SK-N-SH (cell line): ENCODE results near the gene H6PD. TPM values are rescaled to one million over a fixed set of nuclear protein-coding genes. Genes with fewer than 3 reads are reported as not detected.

Experiments
- CTCF ChIA-PET: fragments of 300-600, 350-600 bp; formaldehyde crosslinking; extraction: SDS; loops from one replicate; lab custom pipeline; 2021; lab: Yijun Ruan, JAX
- POLR2A ChIA-PET: fragments of 350-600 bp; sonication (Branson Sonifier 250); formaldehyde crosslinking; extraction: SDS; loops from one replicate; lab custom pipeline; 2020; ENCODE audit warnings: antibody characterized with exemption, inconsistent platforms; lab: Yijun Ruan, JAX
- DNase-seq: peaks from one replicate; pipeline ENCODE4 v3.0.0; 2012
- H2AFZ ChIP-seq: fragments of 200-600 bp; sonication (generic); 2 replicates; pipeline ENCODE4 v1.8.1; 2016; ENCODE audit warnings: antibody characterized with exemption, mild to moderate bottlenecking, low read depth
- H3F3A ChIP-seq: fragments of 200-600 bp; sonication (generic); replicated peaks from 2 replicates; pipeline ENCODE3; 2016; ENCODE audit warnings: antibody characterized with exemption, mild to moderate bottlenecking; ENCODE audit not compliant: insufficient read depth
- H3K27ac ChIP-seq, 2 experiments: fragments of 200-500 bp in 1 of 2; fragments of 200-600 bp in 1 of 2; sonication (Bioruptor generic) in 1 of 2; sonication (generic), shearing (Covaris generic) in 1 of 2; 2 replicates each; pipeline versions ENCODE4 v1.5.1 to v1.6.1; 2014 to 2016; ENCODE audit warnings: low read depth in 2 of 2, inconsistent platforms in 1 of 2, low read length in 1 of 2, mild to moderate bottlenecking in 1 of 2, mixed read lengths in 1 of 2
- H3K27me3 ChIP-seq: fragments of 200-600 bp; sonication (generic), shearing (Covaris generic); 2 replicates; pipeline ENCODE4 v1.6.1; 2016; ENCODE audit warnings: mixed run types; ENCODE audit not compliant: insufficient read depth
- H3K36me3 ChIP-seq, 2 experiments: fragments of 200-500 bp in 1 of 2; fragments of 200-600 bp in 1 of 2; sonication (Bioruptor generic) in 1 of 2; sonication (generic) in 1 of 2; replicated peaks in 1 of 2; 2 replicates each; pipeline versions ENCODE3 to v1.5.1; 2014 to 2016; ENCODE audit warnings: low read length in 1 of 2, mild to moderate bottlenecking in 1 of 2; ENCODE audit not compliant: insufficient read depth in 2 of 2, control insufficient read depth in 1 of 2
- H3K4me1 ChIP-seq, 2 experiments: fragments of 200-500 bp in 1 of 2; fragments of 200-600 bp in 1 of 2; sonication (Bioruptor generic) in 1 of 2; sonication (generic), shearing (Covaris generic) in 1 of 2; 2 replicates each; pipeline versions ENCODE4 v1.5.1 to v1.6.1; 2014 to 2016; ENCODE audit warnings: low read depth in 1 of 2, low read length in 1 of 2, mixed run types in 1 of 2; ENCODE audit not compliant: insufficient read depth in 2 of 2, control insufficient read depth in 1 of 2
- H3K4me2 ChIP-seq: fragments of 200-600 bp; sonication (generic), shearing (Covaris generic); 2 replicates; pipeline ENCODE4 v1.6.1; 2017; ENCODE audit warnings: mixed run types
- H3K4me3 ChIP-seq, 2 experiments: fragments of 200-500 bp in 1 of 2; fragments of 200-600 bp in 1 of 2; sonication (Bioruptor generic) in 1 of 2; sonication (generic), shearing (Covaris generic) in 1 of 2; 2 replicates each; pipeline versions ENCODE4 v1.5.1 to v1.8.1; 2014 to 2016; ENCODE audit warnings: low read depth in 2 of 2, inconsistent platforms in 1 of 2, low read length in 1 of 2, mild to moderate bottlenecking in 1 of 2, mixed read lengths in 1 of 2, moderate library complexity in 1 of 2
- H3K79me2 ChIP-seq: fragments of 200-600 bp; sonication (generic); 2 replicates; pipeline ENCODE4 v1.8.1; 2017; ENCODE audit warnings: mild to moderate bottlenecking; ENCODE audit not compliant: insufficient read depth
- H3K9ac ChIP-seq: fragments of 200-600 bp; sonication (generic); 2 replicates; pipeline ENCODE4 v1.6.1; 2017; ENCODE audit warnings: mixed run types
- H3K9me2 ChIP-seq: fragments of 200-600 bp; sonication (generic); 2 replicates; pipeline ENCODE4 v1.6.1; 2017; ENCODE audit warnings: mixed run types
- H3K9me3 ChIP-seq: fragments of 200-600 bp; sonication (generic); 2 replicates; pipeline ENCODE4 v1.6.1; 2017; ENCODE audit warnings: mixed run types, mild to moderate bottlenecking, moderate library complexity
- H4K20me1 ChIP-seq: fragments of 200-600 bp; sonication (generic); 2 replicates; pipeline ENCODE4 v1.6.1; 2017; ENCODE audit warnings: mild to moderate bottlenecking, mixed run types; ENCODE audit not compliant: insufficient read depth
- FOXM1 ChIP-seq: IDR thresholded peaks from 2 replicates; pipeline ENCODE4 v1.4.0; 2012; ENCODE audit warnings: low read depth, mild to moderate bottlenecking
- NFIC ChIP-seq: IDR thresholded peaks from 2 replicates; pipeline ENCODE4 v1.4.0; 2012; ENCODE audit warnings: borderline replicate concordance
- POLR2AphosphoS5 ChIP-seq: IDR thresholded peaks from 2 replicates; pipeline ENCODE4 v1.6.1; 2012; ENCODE audit warnings: low read depth, low read length
- RXRA ChIP-seq: IDR thresholded peaks from 2 replicates; pipeline ENCODE4 v1.4.0; 2012; ENCODE audit warnings: low read depth, mild to moderate bottlenecking, borderline replicate concordance
- SIN3A ChIP-seq: IDR thresholded peaks from 2 replicates; pipeline ENCODE4 v1.6.1; 2012; ENCODE audit warnings: low read depth, mild to moderate bottlenecking, low read length, moderate library complexity, borderline replicate concordance
- SMC3 ChIP-seq: IDR thresholded peaks from 2 replicates; pipeline ENCODE4 v1.6.1; 2012; ENCODE audit warnings: low read depth, low read length, improper control_type of control experiment
- WGBS: methylation state at CpG from one replicate; pipeline ENCODE4 v1.1.6; 2017; ENCODE audit warnings: low lambda C conversion rate; 5-methylcytosine and 5-hydroxymethylcytosine counted together
- polyA plus RNA-seq, 3 experiments: library from polyadenylated mRNA; depleted of rRNA; stranded (reverse); fragments of >200 nt; gene quantifications; 2 replicates each; pipeline ENCODE4 v1.2.3, GENCODE V29; 2012
- TF ChIP-seq, protein P1 (sequence below): IDR thresholded peaks from 2 replicates; pipeline ENCODE4 v1.6.1; 2012; ENCODE audit warnings: mild to moderate bottlenecking, low read depth, low read length, moderate library complexity
- TF ChIP-seq, protein P2 (sequence below): IDR thresholded peaks from 2 replicates; pipeline ENCODE4; 2012
- TF ChIP-seq, protein P3 (sequence below): IDR thresholded peaks from 2 replicates; pipeline ENCODE4 v1.4.0; 2012; ENCODE audit warnings: low read depth, borderline replicate concordance
- TF ChIP-seq, protein P4 (sequence below): IDR thresholded peaks from 2 replicates; pipeline ENCODE4 v1.4.0; 2012; ENCODE audit warnings: low read depth

H6PD gene
- polyA plus RNA-seq, 1 of the 3 experiments (the other 2 are of a cell fraction), result 19.1 TPM

DNA sequence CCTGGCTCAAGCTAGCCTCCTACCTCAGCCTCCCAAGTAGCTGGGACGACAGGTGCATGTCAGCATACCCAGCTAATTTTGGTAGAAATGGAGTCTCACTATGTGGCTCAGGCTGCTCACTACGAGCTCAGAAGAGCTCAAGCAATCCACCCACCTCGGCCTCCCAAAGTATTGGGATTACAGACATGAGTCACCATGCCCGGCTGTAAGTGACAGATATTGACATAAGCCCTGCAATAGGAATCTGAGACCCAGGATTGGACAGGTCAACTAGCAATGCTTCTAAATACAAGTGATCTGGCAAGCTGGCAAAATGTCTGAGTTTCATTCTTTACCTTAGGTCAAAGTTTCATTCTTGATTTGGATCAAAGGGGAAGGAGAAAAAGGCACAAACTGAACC is 40.5 kb upstream of the H6PD start:
- H3F3A ChIP-seq, result no peaks in the 10 kb centered on the region
- CTCF ChIA-PET, result interaction anchor here (0.9 to 8.4 kb wide), 2 partner anchors 52 to 84 kb away, joined by 4 to 138 read pairs; no protein-coding TSS in a partner anchor
- H2AFZ ChIP-seq, result no peak overlapping the region
- H3K9me3 ChIP-seq, result no peaks in the 10 kb centered on the region
- H3K4me3 ChIP-seq, result no peak overlapping the region
- no peak overlapping the region for H3K9ac ChIP-seq
- H4K20me1 ChIP-seq, result no peaks in the 10 kb centered on the region
- H3K27me3 ChIP-seq, result no peaks in the 10 kb centered on the region
- TF ChIP-seq, protein P1, sequence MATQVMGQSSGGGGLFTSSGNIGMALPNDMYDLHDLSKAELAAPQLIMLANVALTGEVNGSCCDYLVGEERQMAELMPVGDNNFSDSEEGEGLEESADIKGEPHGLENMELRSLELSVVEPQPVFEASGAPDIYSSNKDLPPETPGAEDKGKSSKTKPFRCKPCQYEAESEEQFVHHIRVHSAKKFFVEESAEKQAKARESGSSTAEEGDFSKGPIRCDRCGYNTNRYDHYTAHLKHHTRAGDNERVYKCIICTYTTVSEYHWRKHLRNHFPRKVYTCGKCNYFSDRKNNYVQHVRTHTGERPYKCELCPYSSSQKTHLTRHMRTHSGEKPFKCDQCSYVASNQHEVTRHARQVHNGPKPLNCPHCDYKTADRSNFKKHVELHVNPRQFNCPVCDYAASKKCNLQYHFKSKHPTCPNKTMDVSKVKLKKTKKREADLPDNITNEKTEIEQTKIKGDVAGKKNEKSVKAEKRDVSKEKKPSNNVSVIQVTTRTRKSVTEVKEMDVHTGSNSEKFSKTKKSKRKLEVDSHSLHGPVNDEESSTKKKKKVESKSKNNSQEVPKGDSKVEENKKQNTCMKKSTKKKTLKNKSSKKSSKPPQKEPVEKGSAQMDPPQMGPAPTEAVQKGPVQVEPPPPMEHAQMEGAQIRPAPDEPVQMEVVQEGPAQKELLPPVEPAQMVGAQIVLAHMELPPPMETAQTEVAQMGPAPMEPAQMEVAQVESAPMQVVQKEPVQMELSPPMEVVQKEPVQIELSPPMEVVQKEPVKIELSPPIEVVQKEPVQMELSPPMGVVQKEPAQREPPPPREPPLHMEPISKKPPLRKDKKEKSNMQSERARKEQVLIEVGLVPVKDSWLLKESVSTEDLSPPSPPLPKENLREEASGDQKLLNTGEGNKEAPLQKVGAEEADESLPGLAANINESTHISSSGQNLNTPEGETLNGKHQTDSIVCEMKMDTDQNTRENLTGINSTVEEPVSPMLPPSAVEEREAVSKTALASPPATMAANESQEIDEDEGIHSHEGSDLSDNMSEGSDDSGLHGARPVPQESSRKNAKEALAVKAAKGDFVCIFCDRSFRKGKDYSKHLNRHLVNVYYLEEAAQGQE, result no peak
- TF ChIP-seq SMC3 (no peak), RXRA (no peak), POLR2AphosphoS5 (no peak), SIN3A (no peak), NFIC (no peak), FOXM1 (no peak)
- TF ChIP-seq, protein P2, sequence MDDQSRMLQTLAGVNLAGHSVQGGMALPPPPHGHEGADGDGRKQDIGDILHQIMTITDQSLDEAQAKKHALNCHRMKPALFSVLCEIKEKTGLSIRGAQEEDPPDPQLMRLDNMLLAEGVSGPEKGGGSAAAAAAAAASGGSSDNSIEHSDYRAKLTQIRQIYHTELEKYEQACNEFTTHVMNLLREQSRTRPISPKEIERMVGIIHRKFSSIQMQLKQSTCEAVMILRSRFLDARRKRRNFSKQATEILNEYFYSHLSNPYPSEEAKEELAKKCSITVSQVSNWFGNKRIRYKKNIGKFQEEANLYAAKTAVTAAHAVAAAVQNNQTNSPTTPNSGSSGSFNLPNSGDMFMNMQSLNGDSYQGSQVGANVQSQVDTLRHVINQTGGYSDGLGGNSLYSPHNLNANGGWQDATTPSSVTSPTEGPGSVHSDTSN, result no peak
- TF ChIP-seq, protein P3, sequence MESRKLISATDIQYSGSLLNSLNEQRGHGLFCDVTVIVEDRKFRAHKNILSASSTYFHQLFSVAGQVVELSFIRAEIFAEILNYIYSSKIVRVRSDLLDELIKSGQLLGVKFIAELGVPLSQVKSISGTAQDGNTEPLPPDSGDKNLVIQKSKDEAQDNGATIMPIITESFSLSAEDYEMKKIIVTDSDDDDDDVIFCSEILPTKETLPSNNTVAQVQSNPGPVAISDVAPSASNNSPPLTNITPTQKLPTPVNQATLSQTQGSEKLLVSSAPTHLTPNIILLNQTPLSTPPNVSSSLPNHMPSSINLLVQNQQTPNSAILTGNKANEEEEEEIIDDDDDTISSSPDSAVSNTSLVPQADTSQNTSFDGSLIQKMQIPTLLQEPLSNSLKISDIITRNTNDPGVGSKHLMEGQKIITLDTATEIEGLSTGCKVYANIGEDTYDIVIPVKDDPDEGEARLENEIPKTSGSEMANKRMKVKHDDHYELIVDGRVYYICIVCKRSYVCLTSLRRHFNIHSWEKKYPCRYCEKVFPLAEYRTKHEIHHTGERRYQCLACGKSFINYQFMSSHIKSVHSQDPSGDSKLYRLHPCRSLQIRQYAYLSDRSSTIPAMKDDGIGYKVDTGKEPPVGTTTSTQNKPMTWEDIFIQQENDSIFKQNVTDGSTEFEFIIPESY, result no peak
- TF ChIP-seq, protein P4, sequence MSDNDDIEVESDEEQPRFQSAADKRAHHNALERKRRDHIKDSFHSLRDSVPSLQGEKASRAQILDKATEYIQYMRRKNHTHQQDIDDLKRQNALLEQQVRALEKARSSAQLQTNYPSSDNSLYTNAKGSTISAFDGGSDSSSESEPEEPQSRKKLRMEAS, result no peak
- H3K4me1 ChIP-seq, result peaks cover 0 to 3% of the 10 kb centered on the region in 2 experiments; a peak in 1 of 4 replicates
- H3K4me2 ChIP-seq, result no peak overlapping the region
- H3K36me3 ChIP-seq, result no peaks in the 10 kb centered on the region
- POLR2A ChIA-PET, result no interaction called here
- H3K9me2 ChIP-seq, result no peaks in the 10 kb centered on the region
- 29% methylated on average over 2 of the region's 4 CpGs for WGBS
- no peak for DNase-seq
- no peaks in the 10 kb centered on the region for H3K79me2 ChIP-seq
- no peak overlapping the region for H3K27ac ChIP-seq
